OCI-LY7 (cell line): ENCODE results near the gene CYP4A22. TPM values are rescaled to one million over a fixed set of nuclear protein-coding genes. Genes with fewer than 3 reads are reported as not detected.
"Not testable (repeated sequence)": the region's sequence is repeated elsewhere in the genome, so short reads cannot be mapped to it uniquely, and the experiment has no call there.

Experiments
- BruUV-seq: library from RNA; stranded (reverse); fragments of 400-500 nt; replicated peaks from 2 replicates; lab custom pipeline; 2021; lab: Mats Ljungman, UMichigan
- CTCF ChIA-PET: fragments of 300-600 bp; sonication (Branson Sonifier 250); formaldehyde crosslinking; loops from one replicate; lab custom pipeline; 2022; ENCODE audit warnings: antibody characterized with exemption; ENCODE audit not compliant: unreplicated experiment; lab: Charles Lee
- POLR2A ChIA-PET: fragments of 300-600 bp; sonication (Branson Sonifier 250); formaldehyde crosslinking; loops from one replicate; lab custom pipeline; 2022; ENCODE audit warnings: antibody characterized with exemption; lab: Charles Lee
- DNase-seq: peaks from one replicate; pipeline ENCODE4 v3.0.0-alpha.2; 2015; ENCODE audit warnings: low spot score
- H2AFZ ChIP-seq: fragments of 200-600 bp; sonication (generic), shearing (Covaris generic); 2 replicates; pipeline ENCODE4 v1.6.1; 2014; ENCODE audit warnings: mild to moderate bottlenecking, antibody characterized with exemption, low read length, moderate library complexity
- H3K27ac ChIP-seq: fragments of 200-600 bp; sonication (generic); 2 replicates; pipeline ENCODE4 v1.5.1; 2014; ENCODE audit warnings: mixed run types, low read depth, mild to moderate bottlenecking, moderate library complexity, low read length, inconsistent platforms; ENCODE audit not compliant: poor library complexity, severe bottlenecking
- H3K36me3 ChIP-seq: fragments of 200-600 bp; sonication (generic); 2 replicates; pipeline ENCODE4 v1.6.1; 2014; ENCODE audit warnings: mild to moderate bottlenecking, antibody characterized with exemption, low read length, moderate library complexity, mixed read lengths; ENCODE audit not compliant: insufficient read depth
- H3K4me1 ChIP-seq: fragments of 200-600 bp; sonication (generic); 2 replicates; pipeline ENCODE4 v1.5.1; 2014; ENCODE audit warnings: mild to moderate bottlenecking, low read length; ENCODE audit not compliant: insufficient read depth, poor library complexity, severe bottlenecking
- H3K4me2 ChIP-seq: fragments of 200-600 bp; sonication (generic); 2 replicates; pipeline ENCODE4 v1.6.1; 2014; ENCODE audit warnings: mild to moderate bottlenecking, low read length
- H3K4me3 ChIP-seq: fragments of 200-600 bp; sonication (generic); 2 replicates; pipeline ENCODE4 v1.5.1; 2014; ENCODE audit warnings: mild to moderate bottlenecking, low read depth, low read length; ENCODE audit not compliant: poor library complexity, severe bottlenecking
- H3K79me2 ChIP-seq: fragments of 200-600 bp; sonication (generic); 2 replicates; pipeline ENCODE4 v1.6.1; 2016; ENCODE audit warnings: low read depth, mild to moderate bottlenecking, low read length, moderate library complexity, mixed read lengths; ENCODE audit not compliant: insufficient read depth
- H3K9me2 ChIP-seq: fragments of 200-600 bp; sonication (generic); 2 replicates; pipeline ENCODE4 v1.6.1; 2016; ENCODE audit warnings: mild to moderate bottlenecking, low read length, mixed read lengths; ENCODE audit not compliant: insufficient read depth
- H3K9me3 ChIP-seq: fragments of 200-600 bp; sonication (generic); 2 replicates; pipeline ENCODE4 v1.6.1; 2014; ENCODE audit warnings: mild to moderate bottlenecking, mixed run types, low read length, mixed read lengths
- H4K20me1 ChIP-seq: fragments of 200-600 bp; sonication (generic); 2 replicates; pipeline ENCODE4 v1.6.1; 2014; ENCODE audit warnings: mild to moderate bottlenecking, antibody characterized with exemption, low read length, moderate library complexity, mixed read lengths; ENCODE audit not compliant: insufficient read depth
- CTCF ChIP-seq: fragments of 200-600 bp; sonication (generic); conservative IDR thresholded peaks from 2 replicates; pipeline ENCODE4 v1.5.1; 2014; ENCODE audit warnings: mild to moderate bottlenecking, antibody characterized with exemption, low read length, moderate library complexity, mixed read lengths
- EZH2phosphoT487 ChIP-seq: fragments of 200-600 bp; sonication (generic); IDR thresholded peaks from 2 replicates; pipeline ENCODE4 v1.6.1; 2018; ENCODE audit warnings: low read depth, borderline replicate concordance, mild to moderate bottlenecking, mixed run types, antibody characterized with exemption, low read length, moderate library complexity, mixed read lengths
- intact Hi-C: fragments of 100-400 bp; cut with micrococcal nuclease; formaldehyde crosslinking; loops from one replicate; pipeline ENCODE4 v1.10.0; 2022; ENCODE audit not compliant: unreplicated experiment
- total RNA-seq, 2 experiments: library from RNA; depleted of rRNA in 1 of 2; stranded (reverse); fragments of >200 nt in 1 of 2; shearing (Covaris generic) in 1 of 2; gene quantifications; 2 replicates each; pipeline ENCODE4 v1.2.3, GENCODE V29; 2014 to 2022

The CYP4A22 gene
- total RNA-seq, 2 experiments from 2014 or later = not detected

GRCh38 chr1:47128221-47128620, 9.0 kb upstream of the CYP4A22 start:
- no peak overlapping the region for H3K4me2 ChIP-seq
- BruUV-seq = no TSS peak
- no peaks in the 10 kb centered on the region for H3K9me3 ChIP-seq
- ChIA-PET CTCF (no interaction called here), POLR2A (no interaction called here)
- no peaks in the 10 kb centered on the region for H3K9me2 ChIP-seq
- no peaks in the 10 kb centered on the region for H3K79me2 ChIP-seq
- H2AFZ ChIP-seq = no peak overlapping the region
- no peaks in the 10 kb centered on the region for H4K20me1 ChIP-seq
- DNase-seq = no peak
- H3K27ac ChIP-seq = no peak overlapping the region
- H3K4me3 ChIP-seq = no peak overlapping the region
- H3K4me1 ChIP-seq = no peaks in the 10 kb centered on the region
- H3K36me3 ChIP-seq = no peaks in the 10 kb centered on the region
- TF ChIP-seq EZH2phosphoT487 (no peak), CTCF (no peak)
- intact Hi-C loops = no loop called here

GRCh38 chr1:47128854-47129253, 8.4 kb upstream of the CYP4A22 start:
- intact Hi-C loops, CTCF ChIA-PET, H3K79me2 ChIP-seq: not testable (repeated sequence)

GRCh38 chr1:47129489-47130230, 7.6 kb upstream of the CYP4A22 start:
- H3K79me2 ChIP-seq, H3K36me3 ChIP-seq, H3K27ac ChIP-seq, POLR2A ChIA-PET, CTCF ChIA-PET, H3K4me2 ChIP-seq, intact Hi-C loops, H2AFZ ChIP-seq, DNase-seq, H4K20me1 ChIP-seq, H3K9me2 ChIP-seq, H3K4me3 ChIP-seq, H3K4me1 ChIP-seq, BruUV-seq, H3K9me3 ChIP-seq: not testable (repeated sequence)

More at GRCh38 chr1:47128854-47129253, 8.4 kb upstream of the CYP4A22 start:
- H3K9me3 ChIP-seq, H2AFZ ChIP-seq, H4K20me1 ChIP-seq, BruUV-seq, DNase-seq, H3K9me2 ChIP-seq, H3K4me1 ChIP-seq, H3K27ac ChIP-seq, POLR2A ChIA-PET, H3K36me3 ChIP-seq, H3K4me2 ChIP-seq, H3K4me3 ChIP-seq: not testable (repeated sequence)

GRCh38 chr1:47132665-47133064, 4.6 kb upstream of the CYP4A22 start:
- DNase-seq, H3K4me2 ChIP-seq, CTCF ChIA-PET, H3K9me3 ChIP-seq, POLR2A ChIA-PET, BruUV-seq, H3K27ac ChIP-seq, H2AFZ ChIP-seq, H3K4me1 ChIP-seq, H3K36me3 ChIP-seq, H3K4me3 ChIP-seq, intact Hi-C loops, H3K9me2 ChIP-seq, H4K20me1 ChIP-seq, H3K79me2 ChIP-seq: not testable (repeated sequence)
